SJCRH30 (cell line): Measurements from ENCODE around the gene HS3ST2. TPM values are rescaled to one million over a fixed set of nuclear protein-coding genes. Genes with fewer than 3 reads are reported as not detected.
"Not testable (repeated sequence)": the region's sequence is repeated elsewhere in the genome, so short reads cannot be mapped to it uniquely, and the experiment has no call there.

Experiments
- DNase-seq, 2 experiments: peaks; one replicate each; pipeline ENCODE4 v3.0.0-alpha.2; 2015 to 2020
- H3K27ac ChIP-seq: fragments of 250-450 bp; sonication (Bioruptor Pico); 2 replicates; pipeline ENCODE4 v1.5.1; 2020; ENCODE audit warnings: mild to moderate bottlenecking, moderate library complexity
- H3K27me3 ChIP-seq: fragments of 250-450 bp; sonication (Bioruptor Pico); 2 replicates; pipeline ENCODE4 v1.5.1; 2020; ENCODE audit warnings: mild to moderate bottlenecking, moderate library complexity
- H3K36me3 ChIP-seq: fragments of 250-450 bp; sonication (Bioruptor Pico); 2 replicates; pipeline ENCODE4 v1.5.1; 2020; ENCODE audit warnings: mild to moderate bottlenecking, moderate library complexity
- H3K4me1 ChIP-seq: fragments of 250-450 bp; sonication (Bioruptor Pico); 2 replicates; pipeline ENCODE4 v1.5.1; 2020; ENCODE audit warnings: mild to moderate bottlenecking, moderate library complexity
- H3K4me3 ChIP-seq: fragments of 250-450 bp; sonication (Bioruptor Pico); 2 replicates; pipeline ENCODE4 v1.5.1; 2020; ENCODE audit warnings: mild to moderate bottlenecking, moderate library complexity
- H3K9me3 ChIP-seq: fragments of 250-450 bp; sonication (Bioruptor Pico); replicated peaks from 2 replicates; pipeline ENCODE4 v1.5.1; 2020; ENCODE audit warnings: mild to moderate bottlenecking, moderate library complexity
- total RNA-seq: library from RNA; depleted of rRNA; stranded (reverse); fragments of >200 nt; shearing (Covaris generic); gene quantifications from 2 replicates; pipeline ENCODE4 v1.2.3, GENCODE V29; 2014

The HS3ST2 gene
- total RNA-seq, 1 experiment from 2014 or later, result not detected

GRCh38 chr16:22789281-22789945 is 24.5 kb upstream of the HS3ST2 start:
- H3K9me3 ChIP-seq, result peaks cover under 1% of the 10 kb centered on the region; the same call in 1 of the 2 replicates
- no peaks in the 10 kb centered on the region for H3K36me3 ChIP-seq
- no peak overlapping the region for H3K4me3 ChIP-seq
- no peaks in the 10 kb centered on the region for H3K4me1 ChIP-seq
- H3K27ac ChIP-seq, result no peak overlapping the region
- H3K27me3 ChIP-seq, result no peaks in the 10 kb centered on the region
- no peak for DNase-seq

DNA sequence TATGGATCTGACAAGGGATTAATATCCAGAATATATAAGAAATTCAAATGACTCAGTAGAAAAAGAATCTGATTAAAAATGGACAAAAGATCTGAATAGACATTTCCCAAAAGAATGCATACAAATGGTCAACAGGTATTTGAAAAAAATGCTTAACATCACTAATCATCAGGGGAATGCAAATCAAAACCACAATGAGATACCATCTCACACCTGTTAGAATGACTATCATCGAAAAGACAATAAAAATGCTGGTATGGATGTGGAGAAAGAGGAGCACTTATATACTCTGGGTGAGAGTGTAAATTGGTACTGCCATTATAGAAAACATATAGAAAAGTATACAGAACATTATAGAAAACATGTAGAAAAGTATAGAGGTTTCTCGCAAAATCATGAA is 16.4 kb upstream of the HS3ST2 start:
- Histone ChIP-seq H3K36me3 (no peaks in the 10 kb centered on the region), H3K9me3 (peaks cover 3% of the 10 kb centered on the region; the same call in 1 of the 2 replicates), H3K27ac (no peak overlapping the region), H3K27me3 (no peaks in the 10 kb centered on the region), H3K4me3 (no peak overlapping the region), H3K4me1 (no peaks in the 10 kb centered on the region)
- DNase-seq, result no peak

DNA sequence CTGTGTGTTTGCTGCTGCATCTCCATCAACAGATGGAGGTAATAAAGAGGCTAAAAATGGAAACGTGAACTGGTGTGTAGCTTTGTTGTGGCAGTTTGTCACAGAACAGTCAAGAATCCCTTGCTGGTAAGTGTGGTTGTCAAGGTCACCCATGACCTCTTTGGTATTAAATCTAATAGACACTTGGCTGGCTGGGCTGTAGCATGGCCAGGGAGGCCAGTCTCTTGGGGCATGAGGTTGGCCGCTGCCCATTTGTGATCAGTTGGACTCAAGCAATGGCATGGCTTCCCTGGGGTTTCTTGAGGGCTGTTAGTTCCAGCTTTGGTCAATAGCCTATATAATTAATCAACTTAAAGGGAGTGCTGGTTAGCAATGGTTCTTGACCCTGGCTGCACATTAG is 14.8 kb upstream of the HS3ST2 start:
- Histone ChIP-seq H3K4me3 (no peak overlapping the region), H3K4me1 (no peaks in the 10 kb centered on the region), H3K9me3 (peaks cover 3% of the 10 kb centered on the region; the same call in 1 of the 2 replicates), H3K27ac (no peak overlapping the region), H3K27me3 (no peaks in the 10 kb centered on the region), H3K36me3 (no peaks in the 10 kb centered on the region)
- no peak for DNase-seq

DNA sequence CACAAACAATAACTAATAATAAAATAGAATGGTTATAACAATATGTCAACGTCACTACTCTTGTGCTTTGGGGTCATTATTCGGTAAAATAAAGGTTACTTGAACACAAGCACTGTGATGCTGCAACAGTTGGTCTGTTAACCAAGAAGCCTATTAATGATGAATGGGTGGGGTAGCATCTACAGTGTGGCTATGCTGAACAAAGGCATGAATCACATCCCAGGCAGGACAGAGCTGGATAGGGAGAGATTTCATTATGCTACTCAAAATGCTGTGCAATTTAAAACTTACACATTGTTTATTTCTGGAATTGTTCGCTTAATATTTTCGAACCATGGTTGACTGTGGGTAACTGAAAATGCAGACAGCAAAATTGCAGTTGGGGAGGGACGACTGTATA is 9.1 kb upstream of the HS3ST2 start:
- Histone ChIP-seq H3K4me3 (no peak overlapping the region), H3K9me3 (no peaks in the 10 kb centered on the region), H3K27me3 (no peaks in the 10 kb centered on the region), H3K27ac (no peak overlapping the region), H3K36me3 (no peaks in the 10 kb centered on the region), H3K4me1 (no peaks in the 10 kb centered on the region)
- no peak for DNase-seq

- H3K9me3 ChIP-seq, result no peaks in the 10 kb centered on the region
- no peak overlapping the region for H3K4me3 ChIP-seq
- no peak overlapping the region for H3K27ac ChIP-seq
- no peaks in the 10 kb centered on the region for H3K36me3 ChIP-seq
- DNase-seq, result no peak
- no peaks in the 10 kb centered on the region for H3K4me1 ChIP-seq
- H3K27me3 ChIP-seq, result no peaks in the 10 kb centered on the region
These were observed 8.6 kb upstream of the HS3ST2 start for GRCh38 chr16:22805326-22805725.

GRCh38 chr16:22806811-22807210 is 7.2 kb upstream of the HS3ST2 start:
- Histone ChIP-seq H3K9me3 (no peaks in the 10 kb centered on the region), H3K27ac (no peak overlapping the region)

DNA sequence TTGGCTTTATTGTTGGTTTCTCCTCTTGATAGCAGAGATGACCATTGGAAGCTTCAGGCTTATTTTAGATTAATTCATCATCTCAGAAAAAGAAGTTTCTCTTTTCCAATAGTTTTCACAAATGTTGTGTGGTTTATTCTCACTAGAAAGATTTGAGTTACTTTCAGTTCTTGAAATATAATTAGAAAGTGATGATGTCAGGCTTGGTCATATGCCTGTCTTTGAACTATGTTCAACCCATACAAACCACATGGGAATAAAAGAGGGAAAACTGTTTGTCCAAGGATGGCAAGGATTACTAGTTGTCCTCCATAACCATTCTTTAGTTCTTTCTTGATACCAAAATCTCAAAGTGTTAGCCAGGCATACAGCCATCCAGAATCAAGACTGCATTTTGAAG is 3.7 kb upstream of the HS3ST2 start:
- Histone ChIP-seq H3K4me3 (no peak overlapping the region), H3K27ac (no peak overlapping the region), H3K4me1 (no peaks in the 10 kb centered on the region), H3K9me3 (no peaks in the 10 kb centered on the region), H3K27me3 (no peaks in the 10 kb centered on the region), H3K36me3 (no peaks in the 10 kb centered on the region)
- no peak for DNase-seq

More at GRCh38 chr16:22806811-22807210, 7.2 kb upstream of the HS3ST2 start:
- Histone ChIP-seq H3K36me3 (no peaks in the 10 kb centered on the region), H3K4me1 (no peaks in the 10 kb centered on the region), H3K4me3 (no peak overlapping the region), H3K27me3 (no peaks in the 10 kb centered on the region)
- no peak for DNase-seq

DNA sequence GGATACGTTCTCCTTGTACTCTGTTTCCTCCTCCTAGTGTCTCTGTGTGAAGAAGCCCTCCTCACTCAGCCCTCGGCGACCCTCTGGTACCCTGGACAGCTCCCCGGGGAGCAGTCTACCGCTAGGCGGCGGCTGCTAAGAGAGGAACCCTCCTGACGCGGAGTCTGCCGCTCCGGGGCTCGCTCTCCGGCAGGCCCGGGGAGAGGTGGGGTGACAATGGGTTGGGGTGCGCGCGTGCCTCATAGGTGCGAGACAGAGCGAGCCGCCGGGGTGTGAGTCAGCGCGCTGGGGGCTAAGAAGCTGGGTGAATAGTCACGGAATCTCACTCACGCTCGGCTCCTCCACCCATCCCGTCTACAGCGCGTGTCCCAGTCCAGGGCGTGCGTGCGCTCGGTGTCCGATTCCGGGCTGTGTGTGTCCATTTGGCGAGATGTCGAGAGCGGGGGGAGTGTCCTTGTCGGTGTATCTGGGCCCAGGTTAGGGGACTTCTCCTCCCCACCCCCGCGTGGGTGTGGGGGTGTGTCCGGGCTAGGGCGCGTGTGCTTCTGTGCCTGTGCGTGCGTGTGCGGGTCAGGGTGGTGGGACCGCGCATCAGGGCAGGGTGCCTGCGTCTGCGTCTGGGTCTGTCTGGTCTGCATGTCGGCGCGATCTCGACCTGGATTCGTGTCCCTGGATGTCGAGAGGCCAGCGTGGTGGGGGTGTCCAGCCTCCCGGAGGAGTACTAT is 577 bp upstream of the HS3ST2 start:
- Histone ChIP-seq H3K27ac (no peak overlapping the region), H3K9me3 (no peaks in the 10 kb centered on the region), H3K4me1 (no peaks in the 10 kb centered on the region), H3K4me3 (no peak overlapping the region), H3K27me3 (no peaks in the 10 kb centered on the region), H3K36me3 (no peaks in the 10 kb centered on the region)
- DNase-seq, result peak in 1 of 2 experiments; percentile 3

GRCh38 chr16:22814711-22815105 is 746 bp downstream of the HS3ST2 start:
- Histone ChIP-seq H3K4me1 (no peaks in the 10 kb centered on the region), H3K36me3 (no peaks in the 10 kb centered on the region), H3K27ac (no peak overlapping the region), H3K27me3 (no peaks in the 10 kb centered on the region), H3K9me3 (no peaks in the 10 kb centered on the region), H3K4me3 (no peak overlapping the region)
- no peak for DNase-seq

- Histone ChIP-seq H3K36me3 (no peaks in the 10 kb centered on the region), H3K27me3 (no peaks in the 10 kb centered on the region), H3K4me3 (no peak overlapping the region), H3K27ac (no peak overlapping the region), H3K9me3 (no peaks in the 10 kb centered on the region), H3K4me1 (no peaks in the 10 kb centered on the region)
- no peak for DNase-seq
These were observed 1.9 kb downstream of the HS3ST2 start for GRCh38 chr16:22815863-22816262.

GRCh38 chr16:22816475-22816874 is 2.5 kb downstream of the HS3ST2 start:
- H3K36me3 ChIP-seq, result no peaks in the 10 kb centered on the region
- H3K27ac ChIP-seq, result no peak overlapping the region
- H3K4me1 ChIP-seq, result no peaks in the 10 kb centered on the region
- no peaks in the 10 kb centered on the region for H3K9me3 ChIP-seq
- no peak for DNase-seq
- H3K4me3 ChIP-seq, result no peak overlapping the region
- no peaks in the 10 kb centered on the region for H3K27me3 ChIP-seq

DNA sequence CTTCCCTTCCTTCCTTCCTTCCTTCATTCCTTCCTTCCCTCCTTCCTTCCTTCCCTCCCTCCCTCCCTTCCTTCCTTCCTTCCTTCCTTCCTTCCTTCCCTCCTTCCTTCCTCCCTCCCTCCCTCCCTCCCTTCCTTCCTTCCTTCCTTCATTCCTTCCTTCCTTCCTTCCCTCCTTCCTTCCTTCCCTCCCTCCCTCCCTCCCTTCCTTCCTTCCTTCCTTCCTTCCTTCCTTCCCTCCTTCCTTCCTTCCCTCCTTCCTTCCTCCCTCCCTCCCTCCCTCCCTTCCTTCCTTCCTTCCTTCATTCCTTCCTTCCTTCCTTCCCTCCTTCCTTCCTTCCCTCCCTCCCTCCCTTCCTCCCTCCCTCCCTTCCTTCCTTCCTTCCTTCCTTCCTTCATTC is 4.8 kb downstream of the HS3ST2 start:
- H3K27ac ChIP-seq, H3K9me3 ChIP-seq, H3K4me1 ChIP-seq, H3K4me3 ChIP-seq, H3K27me3 ChIP-seq, H3K36me3 ChIP-seq, DNase-seq: not testable (repeated sequence)

DNA sequence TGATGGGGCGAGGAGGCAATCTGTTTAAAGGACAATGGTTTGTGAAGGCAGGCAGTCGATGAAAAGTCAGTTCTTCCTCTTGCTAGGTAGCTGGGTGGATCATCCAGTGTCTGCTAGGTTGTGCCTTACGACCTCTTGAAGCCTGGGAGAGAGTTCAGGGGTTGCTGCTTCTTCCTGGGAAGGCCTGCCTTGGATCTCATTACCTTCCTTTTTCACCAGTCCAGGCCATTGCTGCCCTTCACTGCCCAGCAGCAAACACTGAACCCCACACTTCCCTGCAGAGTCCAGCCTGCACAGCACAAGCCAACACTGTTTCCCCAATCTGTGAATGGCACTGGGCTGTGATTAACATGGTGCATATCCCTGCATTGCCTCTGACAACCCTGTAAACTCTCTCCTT is 24.7 kb downstream of the HS3ST2 start:
- H3K9me3 ChIP-seq, result no peaks in the 10 kb centered on the region
- DNase-seq, result no peak
- H3K27ac ChIP-seq, result no peak overlapping the region
- no peaks in the 10 kb centered on the region for H3K36me3 ChIP-seq
- no peaks in the 10 kb centered on the region for H3K4me1 ChIP-seq
- H3K4me3 ChIP-seq, result no peak overlapping the region
- H3K27me3 ChIP-seq, result no peaks in the 10 kb centered on the region

- not testable (repeated sequence) for DNase-seq, H3K27ac ChIP-seq, H3K4me1 ChIP-seq, H3K4me3 ChIP-seq, H3K36me3 ChIP-seq, H3K27me3 ChIP-seq, H3K9me3 ChIP-seq
These were observed 28.1 kb downstream of the HS3ST2 start for GRCh38 chr16:22842031-22842430.

DNA sequence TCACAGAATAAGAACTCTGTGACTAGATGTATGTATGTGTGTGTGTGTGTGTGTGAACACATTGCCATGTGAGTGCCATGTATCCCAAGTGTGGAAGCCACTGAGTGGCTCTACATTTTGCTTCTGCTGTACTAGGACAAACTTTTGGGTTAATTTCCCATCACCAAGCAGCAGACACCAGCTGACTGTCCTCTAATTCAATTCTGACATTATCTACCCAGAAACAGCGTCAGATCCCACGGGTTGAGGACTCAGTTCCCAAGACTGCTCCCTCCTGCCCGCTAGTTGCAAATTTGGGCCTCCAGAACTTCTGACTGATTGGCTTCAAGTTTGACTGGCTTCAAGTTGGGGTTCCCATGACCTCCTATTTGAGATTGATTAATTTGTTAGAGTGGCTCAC is 29.2 kb downstream of the HS3ST2 start:
- Histone ChIP-seq H3K4me3 (no peak overlapping the region), H3K36me3 (no peaks in the 10 kb centered on the region), H3K4me1 (no peaks in the 10 kb centered on the region), H3K27me3 (no peaks in the 10 kb centered on the region), H3K27ac (no peak overlapping the region), H3K9me3 (no peaks in the 10 kb centered on the region)
- DNase-seq, result no peak

DNA sequence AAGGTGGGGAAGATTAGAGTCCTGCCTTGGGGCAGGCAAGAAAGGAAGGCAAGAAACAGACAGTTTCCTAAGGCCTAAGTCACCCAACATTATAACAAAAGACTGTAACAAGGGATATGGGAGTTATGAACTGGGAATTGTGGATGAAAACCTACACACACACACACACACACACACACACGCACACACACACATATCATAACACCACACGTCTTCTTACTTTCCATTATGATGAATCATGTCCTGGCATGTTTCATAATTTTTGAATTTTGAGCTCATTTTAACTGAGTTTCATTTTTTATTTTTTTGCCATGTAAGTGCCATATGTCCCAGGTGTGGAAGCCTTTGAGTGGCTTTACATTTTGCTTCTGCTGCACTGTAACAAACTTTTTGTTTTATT is 29.9 kb downstream of the HS3ST2 start:
- no peaks in the 10 kb centered on the region for H3K4me1 ChIP-seq
- no peaks in the 10 kb centered on the region for H3K27me3 ChIP-seq
- H3K9me3 ChIP-seq, result no peaks in the 10 kb centered on the region
- no peak for DNase-seq
- H3K36me3 ChIP-seq, result no peaks in the 10 kb centered on the region
- H3K4me3 ChIP-seq, result no peak overlapping the region
- H3K27ac ChIP-seq, result no peak overlapping the region
